HepG2 (cell line): ENCODE measurements around the gene SRSF1. TPM values are rescaled to one million over a fixed set of nuclear protein-coding genes. Genes with fewer than 3 reads are reported as not detected.

ENCODE experiments used
- ATAC-seq: fragments of 200-7000 bp; cut with Tn5 transposase; 3 replicates; pipeline ENCODE4 v1.9.1; 2020; ENCODE audit warnings: mild to moderate bottlenecking, moderate library complexity
- BruUV-seq: library from RNA; stranded (reverse); fragments of 400-500 nt; replicated peaks from 2 replicates; lab custom pipeline; 2021; lab: Mats Ljungman, UMichigan
- CTCF ChIA-PET: fragments of 300-600 bp; formaldehyde crosslinking; extraction: SDS; loops from one replicate; lab custom pipeline; 2021; ENCODE audit warnings: low total read pairs, inconsistent platforms, low intra/inter-chr PET ratio; lab: Yijun Ruan, JAX
- POLR2A ChIA-PET: fragments of 350-600 bp; sonication (Branson Sonifier 250); formaldehyde crosslinking; loops from one replicate; lab custom pipeline; 2020; ENCODE audit warnings: antibody characterized with exemption, inconsistent platforms; lab: Yijun Ruan, JAX
- DNase-seq: peaks from one replicate; pipeline ENCODE4 v3.0.0-alpha.2; 2015; ENCODE audit warnings: low spot score
- FAIRE-seq: peaks from 3 replicates; lab custom pipeline; 2011; peaks lifted over from hg19 to GRCh38; lab: Jason Lieb, UNC
- H2AFZ ChIP-seq: one replicate; pipeline ENCODE4 v1.6.1; 2011; ENCODE audit warnings: low read length, inconsistent platforms
- H3K27ac ChIP-seq: fragments of 300-600 bp; 3 replicates; pipeline ENCODE4 v1.8.0; 2011; ENCODE audit warnings: mixed run types, mild to moderate bottlenecking, mixed read lengths, low read length, inconsistent platforms; ENCODE audit not compliant: insufficient read depth; ENCODE audit errors: extremely low read length
- H3K27me3 ChIP-seq, 2 experiments: fragments of 200-600 bp in 1 of 2; 2 replicates in 1 of 2; 3 replicates in 1 of 2; pipeline versions ENCODE4 v1.6.0 to v1.8.0; 2011; ENCODE audit warnings: low read length in 2 of 2, mild to moderate bottlenecking in 2 of 2, moderate library complexity in 2 of 2, inconsistent platforms in 1 of 2; ENCODE audit not compliant: insufficient read depth in 2 of 2, control insufficient read depth in 1 of 2
- H3K36me3 ChIP-seq, 2 experiments: fragments of 200-600 bp in 1 of 2; replicated peaks in 1 of 2; 2 replicates in 1 of 2; 3 replicates in 1 of 2; pipeline versions ENCODE4 v1.5.1 to v1.8.0; 2011; ENCODE audit warnings: low read length in 2 of 2, inconsistent platforms in 1 of 2; ENCODE audit not compliant: insufficient read depth in 2 of 2, control insufficient read depth in 1 of 2
- H3K4me1 ChIP-seq: 2 replicates; pipeline ENCODE4 v1.5.1; 2012; ENCODE audit warnings: low read length, inconsistent platforms; ENCODE audit not compliant: insufficient read depth
- H3K4me2 ChIP-seq: 2 replicates; pipeline ENCODE4 v1.6.0; 2011; ENCODE audit warnings: low read depth, low read length, inconsistent platforms
- H3K4me3 ChIP-seq, 3 experiments: fragments of 200-600 bp in 1 of 3; sonication (generic), shearing (Covaris generic) in 1 of 3; replicated peaks in 1 of 3; 2 replicates each; pipeline ENCODE4 v1.5.1; 2011 to 2016; ENCODE audit warnings: low read length in 3 of 3, inconsistent platforms in 2 of 3, low read depth in 2 of 3, mild to moderate bottlenecking in 2 of 3, control low read depth in 1 of 3, mixed read lengths in 1 of 3; ENCODE audit not compliant: insufficient read depth in 1 of 3
- H3K79me2 ChIP-seq: one replicate; pipeline ENCODE4 v1.6.1; 2011; ENCODE audit warnings: low read length, inconsistent platforms; ENCODE audit not compliant: insufficient read depth
- H3K9ac ChIP-seq: 2 replicates; pipeline ENCODE4 v1.6.0; 2011; ENCODE audit warnings: mild to moderate bottlenecking, low read depth, low read length, inconsistent platforms; ENCODE audit not compliant: insufficient read depth
- H3K9me3 ChIP-seq: 2 replicates; pipeline ENCODE4 v1.5.1; 2012; ENCODE audit warnings: mild to moderate bottlenecking, low read length
- H4K20me1 ChIP-seq: 2 replicates; pipeline ENCODE4 v1.6.0; 2011; ENCODE audit warnings: inconsistent platforms, mild to moderate bottlenecking, low read length, moderate library complexity; ENCODE audit not compliant: insufficient read depth
- FOXA1 ChIP-seq, 2 experiments: fragments of 450-650 bp in 1 of 2; sonication (generic) in 1 of 2; formaldehyde crosslinking in 1 of 2; IDR thresholded peaks; 2 replicates each; pipeline versions ENCODE4 v1.4.0 to v1.6.1; 2016 to 2020; ENCODE audit warnings: missing genetic modification reagents in 1 of 2
- PBX2 ChIP-seq: IDR thresholded peaks from 2 replicates; pipeline ENCODE4 v1.6.1; 2016; ENCODE audit warnings: control low read depth
- POGZ ChIP-seq: sonication (generic); formaldehyde crosslinking; IDR thresholded peaks from 2 replicates; pipeline ENCODE4 v1.4.0; 2020; ENCODE audit warnings: mild to moderate bottlenecking, missing genetic modification reagents
- ZNF263 ChIP-seq: sonication (generic); formaldehyde crosslinking; IDR thresholded peaks from 2 replicates; pipeline ENCODE4 v1.4.0; 2020; ENCODE audit warnings: missing genetic modification reagents
- ZNF546 ChIP-seq: sonication (generic); formaldehyde crosslinking; conservative IDR thresholded peaks from 2 replicates; pipeline ENCODE4 v1.8.1; 2023; ENCODE audit warnings: mild to moderate bottlenecking, missing genetic modification reagents
- ZNF75D ChIP-seq: sonication (generic); formaldehyde crosslinking; IDR thresholded peaks from 2 replicates; pipeline ENCODE4 v1.8.1; 2023; ENCODE audit warnings: missing genetic modification reagents, mild to moderate bottlenecking, borderline replicate concordance
- WGBS: methylation state at CpG from one replicate; pipeline ENCODE4 v1.1.6; 2017; ENCODE audit warnings: low lambda C conversion rate; 5-methylcytosine and 5-hydroxymethylcytosine counted together
- in situ Hi-C: cut with HindIII; loops from 2 replicates; pipeline ENCODE4 v1.10.0; 2017; ENCODE audit warnings: low pct_unique_long_range_greater_than_20kb; ENCODE audit not compliant: extremely low pct_ligation_motif_present
- intact Hi-C: fragments of 100-400 bp; cut with micrococcal nuclease; formaldehyde crosslinking; loops from one replicate; pipeline ENCODE4 v1.10.0; 2022; ENCODE audit not compliant: unreplicated experiment
- polyA plus RNA-seq, 8 experiments: library from polyadenylated mRNA; depleted of rRNA in 3 of 8; stranded (reverse) in 7 of 8; unstranded in 1 of 8; fragments of >200 nt; fragmentation: Illumina TruSeq in 4 of 8; extraction: Trizol in 4 of 8; gene quantifications; 2 replicates each; pipeline versions ENCODE4 v1.2.1 to v1.2.3, GENCODE V29; 2011 to 2016; ENCODE audit warnings: low read depth in 4 of 8, missing spikeins in 1 of 8, mixed read lengths in 1 of 8; ENCODE audit not compliant: insufficient read depth in 1 of 8
- total RNA-seq, 5 experiments: library from RNA; depleted of rRNA; stranded (reverse); fragments of >200 nt; fragmentation: Illumina TruSeq; extraction: Trizol; gene quantifications; 2 replicates each; pipeline ENCODE4 v1.2.3, GENCODE V29; 2016; ENCODE audit warnings: low read depth in 1 of 5

Gene SRSF1
- total and polyA plus RNA-seq, 2 of the 13 experiments (the other 11 are each of a cell fraction or from before 2014, with no cell fraction given): 142 to 445 TPM

GRCh38 chr17:58056476-58056875, 49.4 kb upstream of the SRSF1 start (continued):
- TF ChIP-seq ZNF546: no peak
- TF ChIP-seq ZNF75D (CRISPR knock-in tag): no peak
- no peak for TF ChIP-seq FOXA1 (IDR thresholded peaks at IDR 0.05)
- no peak for TF ChIP-seq FOXA1 (CRISPR knock-in tag; IDR thresholded peaks at IDR 0.05)
- TF ChIP-seq, all 625 proteins: peak for 0

- CTCF ChIA-PET: no interaction called here
- POLR2A ChIA-PET: no interaction called here
- ATAC-seq (peak; percentile 46), DNase-seq (no peak), FAIRE-seq (no peak)
- H3K9ac ChIP-seq: no peak overlapping the region
- intact Hi-C loops: no loop called here
- no TSS peak for BruUV-seq
- peaks cover 5% of the 10 kb centered on the region; the same call in 1 of the 2 replicates for H3K4me1 ChIP-seq
- no peak overlapping the region for H3K4me2 ChIP-seq
- H2AFZ ChIP-seq: no peak overlapping the region
- WGBS: 22% methylated on average over 6 of the region's 6 CpGs
- no peaks in the 10 kb centered on the region for H3K9me3 ChIP-seq
- in situ Hi-C loops: no loop called here
- no peaks in the 10 kb centered on the region for H3K79me2 ChIP-seq
- no peaks in the 10 kb centered on the region for H3K36me3 ChIP-seq
- TF ChIP-seq PBX2 (CRISPR knock-in tag): 0 out of 2 replicates have a peak, but pooled peaks have one; percentile 37
- TF ChIP-seq POGZ (CRISPR knock-in tag): no peak
- peak; percentile 80 for TF ChIP-seq ZNF263 (CRISPR knock-in tag)
- H3K27me3 ChIP-seq: peaks cover 0 to 13% of the 10 kb centered on the region in 2 experiments; a peak in 1 of 5 replicates
- no peaks in the 10 kb centered on the region for H4K20me1 ChIP-seq
- no peak overlapping the region for H3K27ac ChIP-seq
- H3K4me3 ChIP-seq: no peak overlapping the region
Measured at GRCh38 chr17:58054641-58055040, 47.6 kb upstream of the SRSF1 start.
